Pancreas (tissue), 10 donors: ENCODE data around the gene GPRC5A. TPM values are rescaled to one million over a fixed set of nuclear protein-coding genes. Genes with fewer than 3 reads are reported as not detected.

Source experiments
- ATAC-seq, 4 donors: fragments of 200-7000 bp; cut with Tn5 transposase; one replicate each; pipeline versions ENCODE4 v1.8.0 to v1.9.1; 2020; ENCODE audit warnings: mild to moderate bottlenecking in 4 of 4, moderate library complexity in 4 of 4
- DNase-seq, 6 donors: peaks; one replicate each; pipeline ENCODE4 v3.0.0-alpha.2; 2020
- FAIRE-seq: peaks from 2 replicates; lab custom pipeline; 2012; peaks lifted over from hg19 to GRCh38; lab: Jason Lieb, UNC
- H3K27ac ChIP-seq, 4 donors: fragments of 200-600 bp; sonication (generic); 1 replicate in 3 of 4; 2 replicates in 1 of 4; pipeline versions ENCODE4 v1.5.0 to v1.8.0; 2020
- H3K27me3 ChIP-seq, 4 donors: fragments of 200-600 bp; one replicate each; pipeline ENCODE4 v1.8.0; 2021
- H3K36me3 ChIP-seq, 3 donors: fragments of 200-600 bp; sonication (generic) in 1 of 3; one replicate each; pipeline versions ENCODE4 v1.5.0 to v1.8.0; 2020 to 2021
- H3K4me1 ChIP-seq, 3 donors: fragments of 200-600 bp; one replicate each; pipeline ENCODE4 v1.8.0; 2021
- H3K4me3 ChIP-seq, 4 donors: fragments of 200-600 bp; sonication (generic) in 2 of 4; one replicate each; pipeline versions ENCODE4 v1.5.0 to v1.8.0; 2020 to 2021
- H3K9me3 ChIP-seq, 4 donors: fragments of 200-600 bp; one replicate each; pipeline ENCODE4 v1.8.0; 2021
- CTCF ChIP-seq, 4 donors: fragments of 200-600 bp; sonication (generic) in 3 of 4; IDR thresholded peaks; one replicate each; pipeline versions ENCODE4 v1.5.0 to v1.8.0; 2021; ENCODE audit warnings: antibody characterized with exemption in 4 of 4
- WGBS, 2 donors: extraction: QIAGEN DNeasy Blood & Tissue Kit; methylation state at CpG; one replicate each; pipeline ENCODE4 v1.1.7; 2013; 5-methylcytosine and 5-hydroxymethylcytosine counted together
- intact Hi-C, 3 donors: fragments of 100-400 bp; cut with DNase I; formaldehyde crosslinking; loops; one replicate each; pipeline versions ENCODE4 v1.11.1 to v1.14.2; 2022
- polyA plus RNA-seq, 2 donors: library from polyadenylated mRNA; stranded (reverse); fragments of 200-250 nt; gene quantifications; one replicate each; pipeline ENCODE4 v1.2.3, GENCODE V29; 2013
- total RNA-seq, 6 donors: library from RNA; stranded (reverse); fragmentation: NEBNext Ultra II Directional in 4 of 6; extraction: Animal tissue kit (Norgen Biotek cat#: 25700) in 4 of 6; gene quantifications; one replicate each; pipeline versions ENCODE4 v1.2.1 to v1.2.4, GENCODE V29; 2021 to 2023
- donor health status: healthy with polysubstance abuse.
- donor health status: DM: no; HTN: no; CAD: no; lungs with moderate emphysema.
- donor health status: DM: no; HTN: no; CAD: no.
- donor health status: control.
- donor health status: control.
- donor health status: Bipolar disorder and iron deficiency.
- donor health status: DM: yes; HTN: yes; CAD: no.
- donor health status: DM: no; HTN: no; CAD: no.
- donor health status: DM: no; HTN: no; CAD: no.
- donor health status: DM: yes; HTN: yes; CAD: no.

GPRC5A gene
- total and polyA plus RNA-seq, 8 donors = 0.96 to 11.0 (median 2.5) TPM

- H3K27ac ChIP-seq = no peak overlapping the region
- H3K27me3 ChIP-seq = no peaks in the 10 kb centered on the region
- intact Hi-C loops = loop anchor here in 1 of 3 donors (10.0 kb wide), 1 partner anchor 314 kb away; no protein-coding TSS in a partner anchor
- TF ChIP-seq CTCF (IDR thresholded peaks at IDR 0.05) = no peak
- no peaks in the 10 kb centered on the region for H3K9me3 ChIP-seq
- no peak for FAIRE-seq
- no peak for ATAC-seq
- H3K36me3 ChIP-seq = no peaks in the 10 kb centered on the region
- H3K4me1 ChIP-seq = no peaks in the 10 kb centered on the region
- H3K4me3 ChIP-seq = no peak overlapping the region
- WGBS, 2 donors = 73 to 78% methylated on average over 2 of the region's 2 CpGs
- DNase-seq = no peak
Measured at GRCh38 chr12:12900786-12901157, 9.4 kb downstream of the GPRC5A start.

GRCh38 chr12:12901158-12901791, 9.9 kb downstream of the GPRC5A start:
- H3K9me3 ChIP-seq = no peaks in the 10 kb centered on the region
- peak in 3 of 4 donors; percentile 60 to 67 (median 62) for ATAC-seq
- H3K36me3 ChIP-seq = no peaks in the 10 kb centered on the region
- H3K27ac ChIP-seq = peak overlapping the region in 1 of 4 donors; percentile 7
- FAIRE-seq = no peak
- no peak overlapping the region for H3K4me3 ChIP-seq
- intact Hi-C loops = loop anchor here in 1 of 3 donors (10.0 kb wide), 1 partner anchor 314 kb away; no protein-coding TSS in a partner anchor
- H3K4me1 ChIP-seq = no peaks in the 10 kb centered on the region
- no peak for DNase-seq
- WGBS, 2 donors = 76 to 83% methylated on average over 10 of the region's 10 CpGs
- TF ChIP-seq CTCF (IDR thresholded peaks at IDR 0.05) = no peak
- H3K27me3 ChIP-seq = no peaks in the 10 kb centered on the region

GRCh38 chr12:12902036-12902435, 10.7 kb downstream of the GPRC5A start:
- peak overlapping the region in 1 of 4 donors; percentile 7 for H3K27ac ChIP-seq
- H3K27me3 ChIP-seq = no peaks in the 10 kb centered on the region
- H3K9me3 ChIP-seq = no peaks in the 10 kb centered on the region
- H3K4me1 ChIP-seq = no peaks in the 10 kb centered on the region
- DNase-seq (no peak), FAIRE-seq (no peak), ATAC-seq (peak in 2 of 4 donors; percentile 31 to 42)
- H3K36me3 ChIP-seq = no peaks in the 10 kb centered on the region
- H3K4me3 ChIP-seq = no peak overlapping the region
- no peak for TF ChIP-seq CTCF (IDR thresholded peaks at IDR 0.05)
- intact Hi-C loops = loop anchor here in 1 of 3 donors (10.0 kb wide), 1 partner anchor 313 kb away; no protein-coding TSS in a partner anchor

GRCh38 chr12:12903642-12904609, 12.6 kb downstream of the GPRC5A start:
- ATAC-seq (peak in 1 of 4 donors; percentile 33), DNase-seq (no peak), FAIRE-seq (no peak)
- Histone ChIP-seq H3K4me1 (no peaks in the 10 kb centered on the region), H3K27ac (no peak overlapping the region), H3K4me3 (no peak overlapping the region), H3K36me3 (no peaks in the 10 kb centered on the region), H3K27me3 (no peaks in the 10 kb centered on the region), H3K9me3 (no peaks in the 10 kb centered on the region)
- no peak for TF ChIP-seq CTCF (IDR thresholded peaks at IDR 0.05)
- intact Hi-C loops = loop anchor here in 1 of 3 donors (10.0 kb wide), 1 partner anchor 311 kb away; no protein-coding TSS in a partner anchor
- 79 to 86% methylated on average over 14 of the region's 14 CpGs for WGBS, 2 donors
